GM12865 (cell line): ENCODE measurements around the gene HOMER2.

ENCODE experiments used
- DNase-seq: peaks from one replicate; pipeline ENCODE4 v3.0.0; 2010; ENCODE audit warnings: low read depth
- H3K4me3 ChIP-seq: 2 replicates; pipeline ENCODE4 v1.5.1; 2011; ENCODE audit warnings: mild to moderate bottlenecking, low read depth, low read length, control low read depth
- CTCF ChIP-seq: IDR thresholded peaks from 2 replicates; pipeline ENCODE4 v1.5.1; 2011; ENCODE audit warnings: low read length, control low read depth, low read depth, inconsistent platforms; ENCODE audit not compliant: insufficient read depth; ENCODE audit errors: missing control alignments

The HOMER2 gene

GRCh38 chr15:82855286-82856100, 97.0 kb downstream of the HOMER2 start:
- H3K4me3 ChIP-seq = no peak overlapping the region
- TF ChIP-seq CTCF = no peak
- DNase-seq = no peak

GRCh38 chr15:82854554-82854953, 98.0 kb downstream of the HOMER2 start:
- no peak for TF ChIP-seq CTCF
- no peak for DNase-seq

GRCh38 chr15:82852941-82853561, 99.5 kb downstream of the HOMER2 start:
- no peak overlapping the region for H3K4me3 ChIP-seq
- no peak for TF ChIP-seq CTCF
- DNase-seq = no peak

More at GRCh38 chr15:82854554-82854953, 98.0 kb downstream of the HOMER2 start:
- no peak overlapping the region for H3K4me3 ChIP-seq

- no peak for TF ChIP-seq CTCF
- DNase-seq = no peak
- H3K4me3 ChIP-seq = no peak overlapping the region
Observed at GRCh38 chr15:82851981-82852511, 100.5 kb downstream of the HOMER2 start.

- TF ChIP-seq CTCF = no peak
- H3K4me3 ChIP-seq = no peak overlapping the region
- no peak for DNase-seq
Observed at GRCh38 chr15:82851306-82851850, 101.1 kb downstream of the HOMER2 start.

- DNase-seq = no peak
- TF ChIP-seq CTCF = no peak
- H3K4me3 ChIP-seq = no peak overlapping the region
Observed at GRCh38 chr15:82850731-82851130, 101.8 kb downstream of the HOMER2 start.
